PC-3 (cell line): ENCODE data around the gene IFI27L2. TPM values are rescaled to one million over a fixed set of nuclear protein-coding genes. Genes with fewer than 3 reads are reported as not detected.

Source experiments
- ATAC-seq: fragments of 200-7000 bp; cut with Tn5 transposase; 2 replicates; pipeline ENCODE4 v1.9.1; 2020; ENCODE audit warnings: mild to moderate bottlenecking, moderate library complexity
- BruUV-seq: library from RNA; stranded (reverse); fragments of 400-500 nt; replicated peaks from 2 replicates; lab custom pipeline; 2021; lab: Mats Ljungman, UMichigan
- CTCF ChIA-PET: fragments of 300-600 bp; sonication (Branson Sonifier 250); formaldehyde crosslinking; loops from one replicate; lab custom pipeline; 2022; ENCODE audit warnings: antibody characterized with exemption; lab: Charles Lee
- POLR2A ChIA-PET: fragments of 300-600 bp; sonication (Branson Sonifier 250); formaldehyde crosslinking; loops from one replicate; lab custom pipeline; 2022; ENCODE audit warnings: antibody characterized with exemption; ENCODE audit not compliant: unreplicated experiment; lab: Charles Lee
- DNase-seq: peaks from one replicate; pipeline ENCODE4 v3.0.0-alpha.2; 2015
- H2AFZ ChIP-seq: fragments of 300-600 bp; sonication (generic); 2 replicates; pipeline ENCODE4 v1.6.0; 2016; ENCODE audit warnings: antibody characterized with exemption, low read length
- H3F3A ChIP-seq: fragments of 300-600 bp; sonication (generic); one replicate; pipeline ENCODE4 v1.6.0; 2017; ENCODE audit warnings: antibody characterized with exemption, low read length, control low read depth, mild to moderate bottlenecking; ENCODE audit not compliant: unreplicated experiment
- H3K27ac ChIP-seq: fragments of 300-600 bp; sonication (generic); 2 replicates; pipeline ENCODE4 v1.5.1; 2016; ENCODE audit warnings: mild to moderate bottlenecking, low read length
- H3K27me3 ChIP-seq: fragments of 300-600 bp; sonication (generic); 2 replicates; pipeline ENCODE4 v1.6.1; 2016; ENCODE audit warnings: low read length, mixed read lengths
- H3K36me3 ChIP-seq: fragments of 300-600 bp; sonication (generic); 2 replicates; pipeline ENCODE4 v1.6.1; 2016; ENCODE audit warnings: low read depth, mixed run types, low read length, mixed read lengths
- H3K4me1 ChIP-seq: fragments of 300-600 bp; sonication (generic); 2 replicates; pipeline ENCODE4 v1.5.1; 2016; ENCODE audit warnings: low read length; ENCODE audit not compliant: insufficient read depth
- H3K4me2 ChIP-seq: fragments of 300-600 bp; sonication (generic); 2 replicates; pipeline ENCODE4 v1.6.0; 2016; ENCODE audit warnings: low read length
- H3K4me3 ChIP-seq: fragments of 300-600 bp; sonication (generic); 2 replicates; pipeline ENCODE4 v1.5.1; 2016; ENCODE audit warnings: mild to moderate bottlenecking, low read length, mixed read lengths
- H3K79me2 ChIP-seq: fragments of 300-600 bp; sonication (generic); 2 replicates; pipeline ENCODE4 v1.6.1; 2017; ENCODE audit warnings: low read length, mixed read lengths
- H3K9ac ChIP-seq: fragments of 300-600 bp; sonication (generic); 2 replicates; pipeline ENCODE4 v1.6.0; 2016; ENCODE audit warnings: mild to moderate bottlenecking, low read length
- H3K9me2 ChIP-seq: fragments of 300-600 bp; sonication (generic); replicated peaks from 2 replicates; pipeline ENCODE4 v1.6.1; 2016; ENCODE audit warnings: mixed run types, low read length, mixed read lengths
- H3K9me3 ChIP-seq: fragments of 300-600 bp; sonication (generic); 2 replicates; pipeline ENCODE4 v1.6.1; 2016; ENCODE audit warnings: low read length, mixed read lengths
- H4K20me1 ChIP-seq: fragments of 300-600 bp; sonication (generic); 2 replicates; pipeline ENCODE4 v1.6.1; 2016; ENCODE audit warnings: low read length, mixed read lengths
- EZH2 ChIP-seq: fragments of 300-600 bp; sonication (generic); IDR thresholded peaks from one replicate; pipeline ENCODE4 v1.6.1; 2017; ENCODE audit warnings: antibody characterized with exemption, mild to moderate bottlenecking, low read length; ENCODE audit not compliant: unreplicated experiment
- EZH2phosphoT487 ChIP-seq: fragments of 300-600 bp; sonication (generic); IDR thresholded peaks from 2 replicates; pipeline ENCODE4 v1.6.1; 2018; ENCODE audit warnings: mild to moderate bottlenecking, antibody characterized with exemption, low read length, borderline replicate concordance
- intact Hi-C: fragments of 100-400 bp; cut with micrococcal nuclease; formaldehyde crosslinking; loops from 2 replicates; pipeline ENCODE4 v1.9.0; 2023
- total RNA-seq: library from RNA; depleted of rRNA; stranded (reverse); fragments of >200 nt; gene quantifications from 2 replicates; pipeline ENCODE4 v1.2.3, GENCODE V29; 2014
- TF ChIP-seq, protein P1 (sequence below): fragments of 300-600 bp; sonication (generic); conservative IDR thresholded peaks from 2 replicates; pipeline ENCODE4 v1.5.1; 2017; ENCODE audit warnings: antibody characterized with exemption, low read depth, mild to moderate bottlenecking, low read length

The IFI27L2 gene
- total RNA-seq, 1 experiment from 2014 or later = 42.7 TPM

DNA sequence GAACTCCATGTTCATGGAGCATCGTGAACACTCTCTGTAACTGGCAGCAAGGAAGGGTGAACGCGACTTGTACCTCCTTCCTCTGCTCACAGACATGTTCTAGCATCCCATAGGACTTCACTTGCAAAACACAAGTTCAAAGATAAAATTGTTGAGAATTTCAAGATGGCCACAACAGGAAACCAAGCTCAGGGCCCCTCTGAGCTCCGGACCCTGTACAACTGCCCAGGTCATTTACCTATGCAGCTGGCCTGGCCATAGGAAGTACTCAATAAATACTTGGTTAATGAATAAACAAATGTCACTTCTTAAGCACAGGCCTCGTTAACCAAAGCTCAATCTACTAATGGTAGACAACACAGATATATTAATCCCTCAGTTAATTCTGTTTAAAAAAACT lies 33.1 kb upstream of the IFI27L2 start:
- no peak overlapping the region for H3K4me2 ChIP-seq
- H3K36me3 ChIP-seq = no peaks in the 10 kb centered on the region
- H3K79me2 ChIP-seq = no peaks in the 10 kb centered on the region
- no TSS peak for BruUV-seq
- H3K9me2 ChIP-seq = no peaks in the 10 kb centered on the region
- H3K9me3 ChIP-seq = no peaks in the 10 kb centered on the region
- no peak for DNase-seq
- H3K27me3 ChIP-seq = peaks cover 36% of the 10 kb centered on the region
- no peak overlapping the region for H2AFZ ChIP-seq
- no peaks in the 10 kb centered on the region for H3F3A ChIP-seq
- no peak overlapping the region for H3K9ac ChIP-seq
- ATAC-seq = no peak
- no peak overlapping the region for H3K27ac ChIP-seq
- no peaks in the 10 kb centered on the region for H4K20me1 ChIP-seq
- H3K4me3 ChIP-seq = no peak overlapping the region
- ChIA-PET POLR2A (no interaction called here), CTCF (no interaction called here)
- intact Hi-C loops = no loop called here
- H3K4me1 ChIP-seq = no peaks in the 10 kb centered on the region
- TF ChIP-seq EZH2phosphoT487 (no peak), EZH2 (no peak)
- TF ChIP-seq, protein P1, sequence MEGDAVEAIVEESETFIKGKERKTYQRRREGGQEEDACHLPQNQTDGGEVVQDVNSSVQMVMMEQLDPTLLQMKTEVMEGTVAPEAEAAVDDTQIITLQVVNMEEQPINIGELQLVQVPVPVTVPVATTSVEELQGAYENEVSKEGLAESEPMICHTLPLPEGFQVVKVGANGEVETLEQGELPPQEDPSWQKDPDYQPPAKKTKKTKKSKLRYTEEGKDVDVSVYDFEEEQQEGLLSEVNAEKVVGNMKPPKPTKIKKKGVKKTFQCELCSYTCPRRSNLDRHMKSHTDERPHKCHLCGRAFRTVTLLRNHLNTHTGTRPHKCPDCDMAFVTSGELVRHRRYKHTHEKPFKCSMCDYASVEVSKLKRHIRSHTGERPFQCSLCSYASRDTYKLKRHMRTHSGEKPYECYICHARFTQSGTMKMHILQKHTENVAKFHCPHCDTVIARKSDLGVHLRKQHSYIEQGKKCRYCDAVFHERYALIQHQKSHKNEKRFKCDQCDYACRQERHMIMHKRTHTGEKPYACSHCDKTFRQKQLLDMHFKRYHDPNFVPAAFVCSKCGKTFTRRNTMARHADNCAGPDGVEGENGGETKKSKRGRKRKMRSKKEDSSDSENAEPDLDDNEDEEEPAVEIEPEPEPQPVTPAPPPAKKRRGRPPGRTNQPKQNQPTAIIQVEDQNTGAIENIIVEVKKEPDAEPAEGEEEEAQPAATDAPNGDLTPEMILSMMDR = no peak

DNA sequence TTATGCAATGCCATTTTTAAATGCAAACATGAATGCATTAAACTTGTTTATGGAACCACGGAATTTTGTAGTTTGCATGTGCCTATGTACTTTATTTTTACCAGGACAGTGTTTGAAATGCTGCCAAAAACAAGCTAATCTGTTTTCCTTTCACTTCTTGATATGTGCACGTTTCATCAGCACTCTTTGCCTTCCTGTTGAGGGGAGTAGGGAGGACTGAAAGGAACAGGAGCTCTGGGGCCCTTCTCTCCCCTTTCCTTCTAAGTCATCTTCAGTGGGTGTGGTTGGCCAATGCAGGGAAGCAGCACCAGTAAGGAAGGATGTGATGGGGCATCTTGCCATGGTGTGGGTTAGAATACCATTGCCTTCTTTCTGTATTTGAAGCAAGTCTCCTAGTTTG lies 32.6 kb upstream of the IFI27L2 start:
- no TSS peak for BruUV-seq
- no peak for ATAC-seq
- Histone ChIP-seq H3K9ac (no peak overlapping the region), H3K4me1 (no peaks in the 10 kb centered on the region), H3K4me2 (no peak overlapping the region), H3K27me3 (peaks cover 36% of the 10 kb centered on the region), H4K20me1 (no peaks in the 10 kb centered on the region), H2AFZ (no peak overlapping the region), H3F3A (no peaks in the 10 kb centered on the region), H3K27ac (no peak overlapping the region), H3K4me3 (no peak overlapping the region), H3K36me3 (no peaks in the 10 kb centered on the region), H3K9me3 (no peaks in the 10 kb centered on the region), H3K79me2 (no peaks in the 10 kb centered on the region), H3K9me2 (no peaks in the 10 kb centered on the region)
- no peak for DNase-seq
- ChIA-PET POLR2A (no interaction called here), CTCF (no interaction called here)
- intact Hi-C loops = no loop called here
- TF ChIP-seq EZH2phosphoT487 (no peak), EZH2 (no peak)
- TF ChIP-seq, protein P1 = no peak

DNA sequence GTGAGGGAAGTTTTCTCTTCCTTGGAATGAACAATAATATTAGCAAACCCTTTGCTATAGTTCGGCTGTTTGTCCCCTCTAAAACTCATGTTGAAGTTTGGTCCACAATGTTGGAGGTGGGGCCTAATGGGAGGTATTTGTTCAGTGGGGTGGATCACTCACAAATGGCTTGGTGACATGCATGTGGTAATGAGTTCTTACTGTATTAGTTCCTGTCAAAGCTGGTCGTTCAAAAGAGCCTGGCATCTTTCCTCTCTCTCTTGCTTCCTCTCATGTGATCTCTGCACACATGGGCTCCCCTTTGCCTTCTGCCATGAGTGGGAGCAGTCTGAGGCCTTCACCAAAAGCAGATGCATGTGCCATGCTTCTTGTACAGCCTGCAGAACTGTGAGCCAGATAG lies 31.7 kb upstream of the IFI27L2 start:
- ChIA-PET CTCF (no interaction called here), POLR2A (interaction anchor here (0.5 kb wide), 1 partner anchor 13 kb away, joined by 3 read pairs; no protein-coding TSS in a partner anchor)
- H3K79me2 ChIP-seq = no peaks in the 10 kb centered on the region
- no peak overlapping the region for H3K4me2 ChIP-seq
- no peak overlapping the region for H2AFZ ChIP-seq
- no peak for ATAC-seq
- no peak for DNase-seq
- no TSS peak for BruUV-seq
- no peak overlapping the region for H3K27ac ChIP-seq
- H4K20me1 ChIP-seq = no peaks in the 10 kb centered on the region
- no peak overlapping the region for H3K4me3 ChIP-seq
- H3K9me3 ChIP-seq = no peaks in the 10 kb centered on the region
- H3K36me3 ChIP-seq = no peaks in the 10 kb centered on the region
- peaks cover 34% of the 10 kb centered on the region for H3K27me3 ChIP-seq
- H3K4me1 ChIP-seq = no peaks in the 10 kb centered on the region
- TF ChIP-seq EZH2 = no peak
- no peaks in the 10 kb centered on the region for H3F3A ChIP-seq
- intact Hi-C loops = no loop called here
- H3K9ac ChIP-seq = no peak overlapping the region
- H3K9me2 ChIP-seq = no peaks in the 10 kb centered on the region
